Loucy (cell line): ENCODE results near the gene GGA3.

ENCODE experiments used
- H2AFZ ChIP-seq: fragments of 200-600 bp; sonication (generic); 2 replicates; pipeline ENCODE4 v1.6.0; 2016; ENCODE audit warnings: antibody characterized with exemption, mild to moderate bottlenecking, low read length, moderate library complexity
- H3F3A ChIP-seq: fragments of 200-600 bp; 2 replicates; pipeline ENCODE4 v1.6.0; 2016; ENCODE audit warnings: antibody characterized with exemption, low read depth, mild to moderate bottlenecking
- H3K27me3 ChIP-seq: fragments of 200-600 bp; sonication (generic); 2 replicates; pipeline ENCODE4 v1.6.1; 2014; ENCODE audit warnings: low read length, mild to moderate bottlenecking; ENCODE audit not compliant: insufficient read depth, poor library complexity, severe bottlenecking
- H3K36me3 ChIP-seq: fragments of 200-600 bp; sonication (generic); 2 replicates; pipeline ENCODE4 v1.6.1; 2016; ENCODE audit warnings: low read length; ENCODE audit not compliant: insufficient read depth
- H3K4me1 ChIP-seq: fragments of 200-600 bp; sonication (generic); 2 replicates; pipeline ENCODE4 v1.5.1; 2014; ENCODE audit warnings: low read length, mild to moderate bottlenecking; ENCODE audit not compliant: insufficient read depth, poor library complexity, severe bottlenecking
- H3K4me2 ChIP-seq: fragments of 200-600 bp; sonication (generic); 2 replicates; pipeline ENCODE4 v1.6.0; 2014; ENCODE audit warnings: antibody characterized with exemption, low read length, low read depth, mild to moderate bottlenecking; ENCODE audit not compliant: poor library complexity, severe bottlenecking
- H3K4me3 ChIP-seq: fragments of 200-600 bp; sonication (generic); 2 replicates; pipeline ENCODE4 v1.5.1; 2014; ENCODE audit warnings: low read length, mild to moderate bottlenecking, mixed read lengths; ENCODE audit not compliant: poor library complexity, severe bottlenecking
- H3K79me2 ChIP-seq: fragments of 200-600 bp; sonication (generic); 2 replicates; pipeline ENCODE4 v1.6.1; 2014; ENCODE audit warnings: low read length; ENCODE audit not compliant: insufficient read depth
- H3K9ac ChIP-seq: fragments of 200-600 bp; sonication (generic); 2 replicates; pipeline ENCODE4 v1.6.0; 2014; ENCODE audit warnings: mild to moderate bottlenecking, low read depth, low read length, moderate library complexity; ENCODE audit not compliant: poor library complexity, severe bottlenecking
- H3K9me2 ChIP-seq: fragments of 200-600 bp; sonication (generic); replicated peaks from 2 replicates; pipeline ENCODE4 v1.6.1; 2016; ENCODE audit warnings: low read depth, low read length, mixed read lengths
- H3K9me3 ChIP-seq: fragments of 200-600 bp; sonication (generic); 2 replicates; pipeline ENCODE4 v1.6.1; 2014; ENCODE audit warnings: mild to moderate bottlenecking, antibody characterized with exemption, low read length, low read depth; ENCODE audit not compliant: insufficient read depth
- H4K20me1 ChIP-seq: fragments of 200-600 bp; sonication (generic); 2 replicates; pipeline ENCODE4 v1.6.0; 2014; ENCODE audit warnings: antibody characterized with exemption, low read length, mild to moderate bottlenecking; ENCODE audit not compliant: insufficient read depth, poor library complexity, severe bottlenecking
- CTCF ChIP-seq: fragments of 200-600 bp; sonication (generic); conservative IDR thresholded peaks from 2 replicates; pipeline ENCODE4 v1.5.1; 2014; ENCODE audit warnings: mild to moderate bottlenecking, antibody characterized with exemption, low read length
- EZH2phosphoT487 ChIP-seq: fragments of 200-600 bp; IDR thresholded peaks from 2 replicates; pipeline ENCODE4 v1.6.1; 2018; ENCODE audit warnings: antibody characterized with exemption, mild to moderate bottlenecking, moderate library complexity, borderline replicate concordance

The GGA3 gene

GRCh38 chr17:75246404-75246803 is 15.0 kb downstream of the GGA3 start:
- H3K9ac ChIP-seq, result no peak overlapping the region
- H3K79me2 ChIP-seq, result peaks cover 17% of the 10 kb centered on the region; the same call in 1 of the 2 replicates
- no peak overlapping the region for H3K4me3 ChIP-seq
- no peak for TF ChIP-seq EZH2phosphoT487
- TF ChIP-seq CTCF, result no peak
- H3K4me2 ChIP-seq, result no peak overlapping the region
- H3F3A ChIP-seq, result no peaks in the 10 kb centered on the region
- no peak overlapping the region for H2AFZ ChIP-seq
- no peaks in the 10 kb centered on the region for H3K9me3 ChIP-seq
- peaks cover 54% of the 10 kb centered on the region; the same call in 1 of the 2 replicates for H3K36me3 ChIP-seq
- no peaks in the 10 kb centered on the region for H3K9me2 ChIP-seq
- H4K20me1 ChIP-seq, result no peaks in the 10 kb centered on the region
- H3K4me1 ChIP-seq, result no peaks in the 10 kb centered on the region
- H3K27me3 ChIP-seq, result no peaks in the 10 kb centered on the region

GRCh38 chr17:75245011-75245410 is 16.4 kb downstream of the GGA3 start:
- no peak overlapping the region for H3K9ac ChIP-seq
- H3K4me3 ChIP-seq, result no peak overlapping the region
- H3K79me2 ChIP-seq, result peaks cover 7% of the 10 kb centered on the region; the same call in 1 of the 2 replicates
- no peak for TF ChIP-seq CTCF
- no peak for TF ChIP-seq EZH2phosphoT487
- no peaks in the 10 kb centered on the region for H3K27me3 ChIP-seq
- no peak overlapping the region for H2AFZ ChIP-seq
- H3F3A ChIP-seq, result no peaks in the 10 kb centered on the region
- no peaks in the 10 kb centered on the region for H3K9me2 ChIP-seq
- no peaks in the 10 kb centered on the region for H4K20me1 ChIP-seq
- H3K4me1 ChIP-seq, result no peaks in the 10 kb centered on the region
- H3K9me3 ChIP-seq, result no peaks in the 10 kb centered on the region
- no peak overlapping the region for H3K4me2 ChIP-seq
- peaks cover 66% of the 10 kb centered on the region; the same call in 1 of the 2 replicates for H3K36me3 ChIP-seq

- H3K4me1 ChIP-seq, result no peaks in the 10 kb centered on the region
- no peak overlapping the region for H3K4me3 ChIP-seq
- H3K36me3 ChIP-seq, result peaks cover 71% of the 10 kb centered on the region; the same call in 1 of the 2 replicates
- H3F3A ChIP-seq, result no peaks in the 10 kb centered on the region
- H3K9me2 ChIP-seq, result no peaks in the 10 kb centered on the region
- TF ChIP-seq CTCF, result no peak
- no peak for TF ChIP-seq EZH2phosphoT487
- H3K79me2 ChIP-seq, result no peaks in the 10 kb centered on the region
- no peaks in the 10 kb centered on the region for H4K20me1 ChIP-seq
- no peaks in the 10 kb centered on the region for H3K27me3 ChIP-seq
- no peak overlapping the region for H3K9ac ChIP-seq
- H2AFZ ChIP-seq, result no peak overlapping the region
- no peaks in the 10 kb centered on the region for H3K9me3 ChIP-seq
- H3K4me2 ChIP-seq, result no peak overlapping the region
Measured at GRCh38 chr17:75244133-75244866, 17.1 kb downstream of the GGA3 start.
